GM23338 (cell line): ENCODE measurements around the gene PPP2R3B. TPM values are rescaled to one million over a fixed set of nuclear protein-coding genes. Genes with fewer than 3 reads are reported as not detected.
"Not testable (repeated sequence)": the region's sequence is repeated elsewhere in the genome, so short reads cannot be mapped to it uniquely, and the experiment has no call there.

Source experiments
- ATAC-seq: fragments of 200-7000 bp; cut with Tn5 transposase; 3 replicates; pipeline ENCODE4 v1.9.1; 2020
- DNase-seq: peaks from one replicate; pipeline ENCODE4 v3.0.0-alpha.2; 2015; ENCODE audit warnings: low spot score
- H2AFZ ChIP-seq: fragments of 200-600 bp; sonication (generic); 2 replicates; pipeline ENCODE4 v1.8.0; 2016; ENCODE audit warnings: antibody characterized with exemption, mild to moderate bottlenecking, moderate library complexity
- H3F3A ChIP-seq: fragments of 200-600 bp; sonication (generic); replicated peaks from 2 replicates; pipeline ENCODE4 v1.8.0; 2017; ENCODE audit warnings: antibody characterized with exemption, mixed run types, low read depth
- H3K27ac ChIP-seq: fragments of 200-600 bp; sonication (generic); 2 replicates; pipeline ENCODE4 v1.6.1; 2016; ENCODE audit warnings: low read depth
- H3K27me3 ChIP-seq: fragments of 200-600 bp; sonication (generic); 2 replicates; pipeline ENCODE4 v1.8.0; 2016; ENCODE audit warnings: mild to moderate bottlenecking, mixed run types, moderate library complexity; ENCODE audit not compliant: insufficient read depth
- H3K36me3 ChIP-seq: fragments of 200-600 bp; sonication (generic); 2 replicates; pipeline ENCODE4 v1.8.0; 2016; ENCODE audit warnings: mild to moderate bottlenecking; ENCODE audit not compliant: insufficient read depth
- H3K4me1 ChIP-seq: fragments of 200-600 bp; sonication (generic); 2 replicates; pipeline ENCODE4 v1.8.0; 2016; ENCODE audit warnings: mild to moderate bottlenecking, moderate library complexity; ENCODE audit not compliant: insufficient read depth
- H3K4me2 ChIP-seq: fragments of 200-600 bp; sonication (generic); 2 replicates; pipeline ENCODE4 v1.7.1; 2017; ENCODE audit warnings: mixed run types
- H3K4me3 ChIP-seq: fragments of 200-600 bp; sonication (generic); 2 replicates; pipeline ENCODE4 v1.6.1; 2016; ENCODE audit warnings: mixed run types
- H3K79me2 ChIP-seq: fragments of 200-600 bp; sonication (generic); replicated peaks from 2 replicates; pipeline ENCODE4 v1.8.0; 2017; ENCODE audit warnings: mild to moderate bottlenecking; ENCODE audit not compliant: insufficient read depth
- H3K9me2 ChIP-seq: fragments of 200-600 bp; sonication (generic); 2 replicates; pipeline ENCODE4 v1.8.0; 2017; ENCODE audit not compliant: insufficient read depth
- H4K20me1 ChIP-seq: fragments of 200-600 bp; sonication (generic); replicated peaks from 2 replicates; pipeline ENCODE4 v1.8.0; 2017; ENCODE audit warnings: mild to moderate bottlenecking; ENCODE audit not compliant: insufficient read depth
- H3K27ac Mint-ChIP-seq: 2 replicates; pipeline ENCODE4 v1.8.0; 2020; ENCODE audit warnings: inconsistent platforms, mild to moderate bottlenecking, moderate library complexity, mixed read lengths
- H3K27me3 Mint-ChIP-seq: 3 replicates; pipeline ENCODE4 v1.8.0; 2022; ENCODE audit warnings: low read depth, mild to moderate bottlenecking, moderate library complexity, mixed read lengths, inconsistent platforms; ENCODE audit not compliant: insufficient read depth, poor library complexity
- H3K36me3 Mint-ChIP-seq: 3 replicates; pipeline ENCODE4 v1.8.0; 2021; ENCODE audit warnings: low read depth, mild to moderate bottlenecking, inconsistent platforms, moderate library complexity, mixed read lengths
- H3K4me1 Mint-ChIP-seq: 3 replicates; pipeline ENCODE4 v1.8.0; 2020; ENCODE audit warnings: mild to moderate bottlenecking, inconsistent platforms, mixed read lengths
- H3K4me3 Mint-ChIP-seq: 3 replicates; pipeline ENCODE4 v1.8.0; 2021; ENCODE audit warnings: moderate library complexity, mild to moderate bottlenecking, inconsistent platforms, mixed read lengths
- H3K9me3 Mint-ChIP-seq: 3 replicates; pipeline ENCODE4 v1.8.0; 2020; ENCODE audit warnings: moderate library complexity, mild to moderate bottlenecking, inconsistent platforms, mixed read lengths
- CREB1 ChIP-seq: fragments of 250-450 bp; sonication (Bioruptor Pico); IDR thresholded peaks from 2 replicates; pipeline ENCODE4 v1.5.0; 2020; ENCODE audit warnings: low read depth, mild to moderate bottlenecking, moderate library complexity
- ETS1 ChIP-seq: IDR thresholded peaks from 2 replicates; pipeline ENCODE4 v1.6.1; 2016; ENCODE audit warnings: antibody characterized with exemption
- EZH2 ChIP-seq: fragments of 200-600 bp; sonication (generic); IDR thresholded peaks from one replicate; pipeline ENCODE4 v1.8.0; 2017; ENCODE audit warnings: antibody characterized with exemption, mild to moderate bottlenecking, low read depth; ENCODE audit not compliant: unreplicated experiment
- EZH2phosphoT487 ChIP-seq: fragments of 200-600 bp; sonication (generic); IDR thresholded peaks from one replicate; pipeline ENCODE4 v1.8.1; 2018; ENCODE audit warnings: antibody characterized with exemption; ENCODE audit not compliant: unreplicated experiment
- JUNB ChIP-seq: IDR thresholded peaks from one replicate; pipeline ENCODE4 v1.6.1; 2016; ENCODE audit warnings: antibody characterized with exemption; ENCODE audit not compliant: unreplicated experiment
- NANOG ChIP-seq: IDR thresholded peaks from 2 replicates; pipeline ENCODE4 v1.6.1; 2016; ENCODE audit warnings: antibody characterized with exemption, borderline replicate concordance
- POLR2AphosphoS5 ChIP-seq: IDR thresholded peaks from 2 replicates; pipeline ENCODE4 v1.6.1; 2016; ENCODE audit warnings: antibody characterized with exemption, low read depth
- STAT1 ChIP-seq: IDR thresholded peaks from one replicate; pipeline ENCODE4 v1.6.1; 2016; ENCODE audit warnings: antibody characterized with exemption; ENCODE audit not compliant: unreplicated experiment
- ZNF114 ChIP-seq: fragments of 250-450 bp; sonication (Bioruptor Pico); IDR thresholded peaks from 2 replicates; pipeline ENCODE4 v1.5.0; 2020; ENCODE audit warnings: mild to moderate bottlenecking, moderate library complexity
- ZNF462 ChIP-seq: fragments of 250-450 bp; sonication (Bioruptor Pico); IDR thresholded peaks from 2 replicates; pipeline ENCODE4 v1.5.0; 2020; ENCODE audit warnings: mild to moderate bottlenecking, moderate library complexity
- polyA plus RNA-seq: library from polyadenylated mRNA; unstranded; fragments of >200 nt; fragmentation: Nextera tagmentation; extraction: Ambion mirVana; gene quantifications from 2 replicates; pipeline ENCODE4 v1.2.1, GENCODE V29; 2016
- total RNA-seq: library from RNA; depleted of rRNA; stranded (reverse); fragments of >200 nt; shearing (Covaris generic); gene quantifications from 2 replicates; pipeline ENCODE4 v1.2.3, GENCODE V29; 2014

PPP2R3B gene
- total and polyA plus RNA-seq, 2 experiments from 2014 or later = 50.1 to 104 TPM

- TF ChIP-seq EZH2 (no peak), EZH2phosphoT487 (no peak), NANOG (no peak), ZNF114 (CRISPR knock-in tag) (no peak), ETS1 (no peak), STAT1 (no peak), JUNB (no peak), CREB1 (CRISPR knock-in tag) (no peak)
These were observed 56.0 kb downstream of the PPP2R3B start (continued) for GRCh38 chrX:330726-331150.

- H3K27me3 ChIP-seq, ATAC-seq, H2AFZ ChIP-seq, DNase-seq, H3F3A ChIP-seq, H4K20me1 ChIP-seq, H3K36me3 Mint-ChIP-seq, H3K9me2 ChIP-seq, H3K27ac ChIP-seq, H3K4me3 Mint-ChIP-seq, H3K36me3 ChIP-seq, H3K4me1 Mint-ChIP-seq, H3K4me1 ChIP-seq, H3K27ac Mint-ChIP-seq, H3K79me2 ChIP-seq: not testable (repeated sequence)
- Histone ChIP-seq H3K4me2 (peak overlapping the region; percentile 87), H3K4me3 (peak overlapping the region; percentile 56; the same call in 1 of the 2 replicates)
- Mint-ChIP-seq H3K27me3 (peaks cover 32% of the 10 kb centered on the region), H3K9me3 (peaks cover 22% of the 10 kb centered on the region; the same call in 2 of the 3 replicates)
These were observed 56.5 kb downstream of the PPP2R3B start for GRCh38 chrX:330141-330725.

GRCh38 chrX:329291-329910, 57.3 kb downstream of the PPP2R3B start:
- DNase-seq (no peak), ATAC-seq (no peak)
- Histone ChIP-seq H3K4me2 (no peak overlapping the region), H3K27me3 (0 out of 2 replicates have a peak, but pooled peaks cover 2% of the 10 kb centered on the region), H3K4me1 (no peaks in the 10 kb centered on the region), H3F3A (peaks cover 5% of the 10 kb centered on the region; the same call in 1 of the 2 replicates), H3K27ac (no peak overlapping the region), H2AFZ (no peak overlapping the region), H3K36me3 (no peaks in the 10 kb centered on the region), H4K20me1 (0 out of 2 replicates have a peak, but pooled peaks cover 4% of the 10 kb centered on the region), H3K79me2 (no peaks in the 10 kb centered on the region), H3K9me2 (no peaks in the 10 kb centered on the region), H3K4me3 (no peak overlapping the region)
- H3K27me3 Mint-ChIP-seq = peaks cover 32% of the 10 kb centered on the region
- no peak overlapping the region for H3K27ac Mint-ChIP-seq
- peaks cover 22% of the 10 kb centered on the region; the same call in 2 of the 3 replicates for H3K9me3 Mint-ChIP-seq
- no peak for TF ChIP-seq ZNF462 (CRISPR knock-in tag)
- no peak for TF ChIP-seq POLR2AphosphoS5
- no peak for TF ChIP-seq ZNF114 (CRISPR knock-in tag)
- TF ChIP-seq ETS1 = no peak
- peaks cover 7% of the 10 kb centered on the region; the same call in 1 of the 3 replicates for H3K36me3 Mint-ChIP-seq
- H3K4me1 Mint-ChIP-seq = no peaks in the 10 kb centered on the region
- H3K4me3 Mint-ChIP-seq = no peak overlapping the region
